RWPE2 (cell line): Measurements from ENCODE around the gene AHNAK.

Experiments
- ATAC-seq: fragments of 200-7000 bp; cut with Tn5 transposase; 3 replicates; pipeline ENCODE4 v1.9.1; 2021; ENCODE audit warnings: low read depth
- DNase-seq: peaks from one replicate; pipeline ENCODE4 v3.0.0-alpha.2; 2020; ENCODE audit warnings: low spot score
- H3K27ac ChIP-seq: fragments of 450-650 bp; 2 replicates; pipeline ENCODE4 v1.5.1; 2017; ENCODE audit warnings: mild to moderate bottlenecking; ENCODE audit not compliant: poor library complexity, severe bottlenecking
- H3K27me3 ChIP-seq: fragments of 250-450 bp; sonication (Bioruptor Pico); 2 replicates; pipeline ENCODE4 v1.5.1; 2021; ENCODE audit warnings: mild to moderate bottlenecking, moderate library complexity; ENCODE audit not compliant: insufficient read depth, poor library complexity, severe bottlenecking
- H3K36me3 ChIP-seq: fragments of 250-450 bp; sonication (Bioruptor Pico); 2 replicates; pipeline ENCODE4 v1.5.1; 2020; ENCODE audit warnings: low read depth, mild to moderate bottlenecking, moderate library complexity
- H3K4me1 ChIP-seq: fragments of 250-450 bp; sonication (Bioruptor Pico); 2 replicates; pipeline ENCODE4 v1.5.1; 2021; ENCODE audit warnings: mild to moderate bottlenecking, moderate library complexity; ENCODE audit not compliant: insufficient read depth, poor library complexity, severe bottlenecking
- H3K4me3 ChIP-seq: fragments of 250-450 bp; sonication (Bioruptor Pico); 2 replicates; pipeline ENCODE4 v1.5.1; 2021; ENCODE audit warnings: mild to moderate bottlenecking, moderate library complexity; ENCODE audit not compliant: severe bottlenecking
- H3K9me3 ChIP-seq: fragments of 250-450 bp; sonication (Bioruptor Pico); 2 replicates; pipeline ENCODE4 v1.5.1; 2021; ENCODE audit warnings: mild to moderate bottlenecking, moderate library complexity; ENCODE audit not compliant: severe bottlenecking
- CTCF ChIP-seq: fragments of 450-650 bp; IDR thresholded peaks from one replicate; pipeline ENCODE4 v1.5.1; 2017; ENCODE audit warnings: mild to moderate bottlenecking, moderate library complexity; ENCODE audit not compliant: poor library complexity, severe bottlenecking

Gene AHNAK

GRCh38 chr11:62540804-62541701 is 5.6 kb downstream of the AHNAK start:
- no peaks in the 10 kb centered on the region for H3K27me3 ChIP-seq
- no peak for ATAC-seq
- H3K4me1 ChIP-seq = peaks cover 43% of the 10 kb centered on the region
- H3K4me3 ChIP-seq = peak overlapping the region; percentile 4
- H3K9me3 ChIP-seq = no peaks in the 10 kb centered on the region
- TF ChIP-seq CTCF = no peak
- H3K27ac ChIP-seq = peak overlapping the region; percentile 97
- DNase-seq = no peak
- peaks cover 78% of the 10 kb centered on the region for H3K36me3 ChIP-seq

GRCh38 chr11:62539238-62539925 is 7.2 kb downstream of the AHNAK start:
- TF ChIP-seq CTCF = no peak
- H3K4me1 ChIP-seq = peaks cover 43% of the 10 kb centered on the region
- H3K9me3 ChIP-seq = no peaks in the 10 kb centered on the region
- H3K4me3 ChIP-seq = peak overlapping the region; percentile 7
- ATAC-seq (peak; percentile 64), DNase-seq (peak; percentile 89)
- H3K27ac ChIP-seq = peak overlapping the region; percentile 97
- H3K27me3 ChIP-seq = no peaks in the 10 kb centered on the region
- peaks cover 78% of the 10 kb centered on the region for H3K36me3 ChIP-seq

- no peaks in the 10 kb centered on the region for H3K9me3 ChIP-seq
- H3K4me1 ChIP-seq = peaks cover 43% of the 10 kb centered on the region
- peaks cover 80% of the 10 kb centered on the region for H3K36me3 ChIP-seq
- no peak for TF ChIP-seq CTCF
- peak overlapping the region; percentile 97 for H3K27ac ChIP-seq
- H3K4me3 ChIP-seq = no peak overlapping the region
- DNase-seq = no peak
- H3K27me3 ChIP-seq = no peaks in the 10 kb centered on the region
- ATAC-seq = no peak
Observed at GRCh38 chr11:62538470-62539237, 8.0 kb downstream of the AHNAK start.

- H3K36me3 ChIP-seq = peaks cover 84% of the 10 kb centered on the region
- H3K4me3 ChIP-seq = no peak overlapping the region
- H3K27me3 ChIP-seq = no peaks in the 10 kb centered on the region
- no peaks in the 10 kb centered on the region for H3K9me3 ChIP-seq
- H3K27ac ChIP-seq = no peak overlapping the region
- H3K4me1 ChIP-seq = peaks cover 32% of the 10 kb centered on the region
- DNase-seq (no peak), ATAC-seq (no peak)
- no peak for TF ChIP-seq CTCF
Observed at GRCh38 chr11:62536301-62536957, 10.2 kb downstream of the AHNAK start.
